Glutamatergic neuron (in vitro differentiated cells): ENCODE measurements around the gene TTC13. TPM values are rescaled to one million over a fixed set of nuclear protein-coding genes. Genes with fewer than 3 reads are reported as not detected.

Experiments
- DNase-seq: peaks from one replicate; pipeline ENCODE4 v3.0.0; 2022
- H3K27ac Mint-ChIP-seq: one replicate; pipeline ENCODE4 v1.8.0; 2020; ENCODE audit warnings: mild to moderate bottlenecking, mixed read lengths, inconsistent platforms; ENCODE audit not compliant: unreplicated experiment
- H3K27me3 Mint-ChIP-seq: one replicate; pipeline ENCODE4 v1.8.0; 2020; ENCODE audit warnings: mild to moderate bottlenecking, moderate library complexity, mixed read lengths, inconsistent platforms; ENCODE audit not compliant: unreplicated experiment
- H3K36me3 Mint-ChIP-seq: one replicate; pipeline ENCODE4 v1.8.0; 2020; ENCODE audit warnings: mild to moderate bottlenecking, mixed read lengths, inconsistent platforms; ENCODE audit not compliant: unreplicated experiment
- H3K4me1 Mint-ChIP-seq: one replicate; pipeline ENCODE4 v1.8.0; 2020; ENCODE audit warnings: mild to moderate bottlenecking, low read depth, mixed read lengths, inconsistent platforms; ENCODE audit not compliant: unreplicated experiment
- H3K4me3 Mint-ChIP-seq: one replicate; pipeline ENCODE4 v1.8.0; 2020; ENCODE audit warnings: mild to moderate bottlenecking, mixed read lengths, inconsistent platforms; ENCODE audit not compliant: unreplicated experiment
- H3K9me3 Mint-ChIP-seq: one replicate; pipeline ENCODE4 v1.8.0; 2020; ENCODE audit warnings: mild to moderate bottlenecking, moderate library complexity, mixed read lengths, inconsistent platforms; ENCODE audit not compliant: unreplicated experiment
- total RNA-seq: library from RNA; stranded (reverse); fragmentation: NEBNext Ultra II Directional; extraction: Animal tissue kit (Norgen Biotek cat#: 25700); gene quantifications from one replicate; pipeline ENCODE4 v1.2.1, GENCODE V29; 2021; ENCODE audit not compliant: unreplicated experiment
- TF ChIP-seq, protein P1 (sequence below): fragments of 200-600 bp; sonication (generic); IDR thresholded peaks from one replicate; pipeline ENCODE4 v1.5.0; 2021; ENCODE audit not compliant: partially characterized antibody, unreplicated experiment

The TTC13 gene
- total RNA-seq, 1 donor from 2014 or later, result 25.1 TPM

DNA sequence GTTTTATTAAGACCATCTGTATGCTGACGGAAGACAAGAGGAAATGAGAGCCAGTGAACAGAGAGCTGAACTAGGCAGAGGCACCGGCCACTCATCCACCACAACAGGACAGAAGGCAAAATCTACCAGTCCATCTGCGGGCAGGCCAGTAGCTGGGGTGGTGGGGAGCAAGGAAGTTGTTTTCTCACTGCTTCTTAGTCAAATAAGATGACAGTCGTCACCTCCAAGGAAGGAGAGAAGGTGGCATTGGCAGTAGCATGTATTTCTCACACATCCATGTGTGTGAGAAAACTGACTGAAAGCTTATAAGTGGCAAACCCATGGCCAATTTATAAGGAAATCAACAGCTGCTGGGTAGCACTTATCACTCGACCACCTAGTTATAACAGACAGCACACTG, 8.2 kb downstream of the TTC13 start:
- H3K36me3 Mint-ChIP-seq, result no peaks in the 10 kb centered on the region
- no peak for DNase-seq
- peaks cover 10% of the 10 kb centered on the region for H3K4me1 Mint-ChIP-seq
- H3K27me3 Mint-ChIP-seq, result no peaks in the 10 kb centered on the region
- H3K9me3 Mint-ChIP-seq, result peaks cover under 1% of the 10 kb centered on the region
- TF ChIP-seq, protein P1, sequence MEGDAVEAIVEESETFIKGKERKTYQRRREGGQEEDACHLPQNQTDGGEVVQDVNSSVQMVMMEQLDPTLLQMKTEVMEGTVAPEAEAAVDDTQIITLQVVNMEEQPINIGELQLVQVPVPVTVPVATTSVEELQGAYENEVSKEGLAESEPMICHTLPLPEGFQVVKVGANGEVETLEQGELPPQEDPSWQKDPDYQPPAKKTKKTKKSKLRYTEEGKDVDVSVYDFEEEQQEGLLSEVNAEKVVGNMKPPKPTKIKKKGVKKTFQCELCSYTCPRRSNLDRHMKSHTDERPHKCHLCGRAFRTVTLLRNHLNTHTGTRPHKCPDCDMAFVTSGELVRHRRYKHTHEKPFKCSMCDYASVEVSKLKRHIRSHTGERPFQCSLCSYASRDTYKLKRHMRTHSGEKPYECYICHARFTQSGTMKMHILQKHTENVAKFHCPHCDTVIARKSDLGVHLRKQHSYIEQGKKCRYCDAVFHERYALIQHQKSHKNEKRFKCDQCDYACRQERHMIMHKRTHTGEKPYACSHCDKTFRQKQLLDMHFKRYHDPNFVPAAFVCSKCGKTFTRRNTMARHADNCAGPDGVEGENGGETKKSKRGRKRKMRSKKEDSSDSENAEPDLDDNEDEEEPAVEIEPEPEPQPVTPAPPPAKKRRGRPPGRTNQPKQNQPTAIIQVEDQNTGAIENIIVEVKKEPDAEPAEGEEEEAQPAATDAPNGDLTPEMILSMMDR, result no peak
- no peak overlapping the region for H3K27ac Mint-ChIP-seq
- no peak overlapping the region for H3K4me3 Mint-ChIP-seq

DNA sequence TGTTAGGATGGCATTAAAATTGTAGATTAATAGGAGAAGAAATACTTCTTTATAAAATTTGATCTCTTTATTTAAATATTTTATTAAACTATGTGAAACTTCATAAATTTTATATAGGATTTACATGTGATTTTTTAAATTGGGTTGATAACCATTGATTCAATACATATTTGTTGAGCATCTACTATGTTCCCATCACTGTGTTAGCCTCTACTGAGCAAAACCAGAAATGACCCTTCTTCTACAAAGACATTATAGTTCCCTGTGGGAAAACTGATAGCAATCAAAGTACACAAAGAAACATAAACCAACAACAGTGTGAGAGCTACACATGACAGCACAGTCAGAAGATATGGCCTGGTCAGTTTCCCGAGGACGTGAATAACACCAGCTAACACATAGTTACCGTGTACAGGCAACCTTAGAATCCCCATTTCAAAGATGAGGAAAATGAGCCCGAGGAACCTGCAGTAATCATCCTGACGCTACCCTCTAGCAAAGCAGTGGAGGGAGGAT, 12.2 kb downstream of the TTC13 start:
- no peaks in the 10 kb centered on the region for H3K9me3 Mint-ChIP-seq
- no peak overlapping the region for H3K27ac Mint-ChIP-seq
- H3K4me1 Mint-ChIP-seq, result no peaks in the 10 kb centered on the region
- H3K36me3 Mint-ChIP-seq, result no peaks in the 10 kb centered on the region
- H3K27me3 Mint-ChIP-seq, result no peaks in the 10 kb centered on the region
- TF ChIP-seq, protein P1, result no peak
- H3K4me3 Mint-ChIP-seq, result no peak overlapping the region
- no peak for DNase-seq

DNA sequence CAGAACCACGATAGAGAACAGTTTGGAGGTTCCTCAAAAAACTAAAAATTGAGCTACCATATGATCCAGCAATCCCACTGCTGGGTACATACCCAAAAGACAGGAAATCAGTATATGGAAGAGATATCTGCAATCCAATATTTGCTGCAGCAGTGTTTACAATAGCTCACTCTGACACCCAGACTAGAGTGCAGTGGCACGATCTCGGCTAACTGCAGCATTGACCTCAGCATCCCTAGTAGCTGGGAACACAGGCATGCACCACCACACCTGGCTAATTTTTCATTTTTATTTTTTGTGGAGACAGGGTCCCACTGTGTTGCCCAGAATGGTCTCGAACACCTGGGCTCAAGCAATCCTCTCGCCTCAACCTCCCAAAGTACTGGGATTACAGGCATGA, 13.1 kb downstream of the TTC13 start:
- TF ChIP-seq, protein P1, result no peak
- H3K4me1 Mint-ChIP-seq, result no peaks in the 10 kb centered on the region

DNA sequence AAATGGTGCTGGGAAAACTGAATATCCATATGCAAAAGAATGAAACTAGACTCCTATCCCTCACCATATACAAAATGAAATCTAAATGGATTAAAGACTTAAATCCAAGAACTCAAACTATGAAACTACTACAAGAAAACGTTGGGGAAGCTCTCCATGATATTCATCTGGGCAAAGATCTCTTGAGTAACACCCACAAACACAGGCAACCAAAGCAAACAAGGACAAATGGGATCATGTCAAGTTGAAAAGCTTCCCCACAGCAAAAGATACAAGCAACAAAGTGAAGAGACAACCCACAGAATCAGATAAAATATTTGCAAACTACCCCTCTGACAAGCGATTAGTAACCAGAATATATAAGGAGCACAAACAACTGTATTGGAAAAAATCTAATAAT, 13.8 kb downstream of the TTC13 start:
- no peaks in the 10 kb centered on the region for H3K9me3 Mint-ChIP-seq
- no peak overlapping the region for H3K4me3 Mint-ChIP-seq
- no peaks in the 10 kb centered on the region for H3K36me3 Mint-ChIP-seq
- no peak overlapping the region for H3K27ac Mint-ChIP-seq
- no peaks in the 10 kb centered on the region for H3K27me3 Mint-ChIP-seq
- no peak for DNase-seq
- no peaks in the 10 kb centered on the region for H3K4me1 Mint-ChIP-seq
- TF ChIP-seq, protein P1, result no peak

More for the DNA sequence above, 13.1 kb downstream of the TTC13 start:
- Mint-ChIP-seq H3K27ac (no peak overlapping the region), H3K36me3 (no peaks in the 10 kb centered on the region), H3K27me3 (no peaks in the 10 kb centered on the region), H3K9me3 (no peaks in the 10 kb centered on the region), H3K4me3 (no peak overlapping the region)
- DNase-seq, result no peak

DNA sequence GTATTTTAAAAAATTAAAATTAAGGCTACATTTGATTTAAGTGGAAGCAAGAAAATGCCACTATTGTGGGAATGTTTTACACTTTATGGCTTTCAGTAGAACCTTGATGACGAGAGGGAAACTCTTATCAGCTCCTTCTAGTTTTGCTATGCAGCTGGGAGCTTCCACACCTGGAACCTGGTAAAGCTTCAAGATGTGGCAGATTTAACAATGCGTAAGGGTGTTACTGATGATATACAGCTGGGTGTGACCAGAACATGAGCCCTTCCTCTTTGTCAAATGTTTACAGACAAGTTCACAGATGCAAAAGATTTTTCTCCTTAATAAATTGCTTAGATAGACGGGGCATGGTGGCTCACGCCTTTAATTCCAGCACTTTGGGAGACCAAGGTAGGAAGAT, 20.3 kb downstream of the TTC13 start:
- Mint-ChIP-seq H3K36me3 (no peaks in the 10 kb centered on the region), H3K4me3 (no peak overlapping the region), H3K9me3 (no peaks in the 10 kb centered on the region), H3K27me3 (no peaks in the 10 kb centered on the region), H3K27ac (no peak overlapping the region), H3K4me1 (no peaks in the 10 kb centered on the region)
- no peak for DNase-seq
- TF ChIP-seq, protein P1, result no peak
